ENCODE results near the gene BPIFB4.

GRCh38 chr20:33139467-33139866 lies 60.0 kb downstream of the BPIFB4 start:
- TF ChIP-seq CTCF (conservative IDR thresholded peaks at IDR 0.05) (no peak), ZFX (IDR thresholded peaks at IDR 0.05) (no peak)
